Measurements from ENCODE around the gene MYO6.

The MYO6 gene

GRCh38 chr6:75830959-75831885, 82.2 kb downstream of the MYO6 start:
- DNase-seq = no peak

- no peak for DNase-seq
These were observed 85.4 kb downstream of the MYO6 start for GRCh38 chr6:75834447-75834846.

GRCh38 chr6:75842191-75842590, 93.2 kb downstream of the MYO6 start:
- no peak for DNase-seq

- DNase-seq = no peak
These were observed 93.7 kb downstream of the MYO6 start for GRCh38 chr6:75842732-75843131.

GRCh38 chr6:75843396-75843795, 94.4 kb downstream of the MYO6 start:
- no peak for DNase-seq

GRCh38 chr6:75848274-75848673, 99.2 kb downstream of the MYO6 start:
- DNase-seq = no peak

GRCh38 chr6:75849329-75850025, 100.4 kb downstream of the MYO6 start:
- DNase-seq = no peak

GRCh38 chr6:75850026-75850833, 101.2 kb downstream of the MYO6 start:
- no peak for DNase-seq

GRCh38 chr6:75852721-75853120, 103.7 kb downstream of the MYO6 start:
- DNase-seq = no peak

- DNase-seq = no peak
These were observed 104.8 kb downstream of the MYO6 start for GRCh38 chr6:75853806-75854205.

- no peak for DNase-seq
These were observed 106.0 kb downstream of the MYO6 start for GRCh38 chr6:75855052-75855451.

- DNase-seq = no peak
These were observed 107.9 kb downstream of the MYO6 start for GRCh38 chr6:75856902-75857301.

GRCh38 chr6:75863001-75863400, 114.0 kb downstream of the MYO6 start:
- DNase-seq = no peak

GRCh38 chr6:75863784-75864183, 114.7 kb downstream of the MYO6 start:
- DNase-seq = no peak

GRCh38 chr6:75864446-75864845, 115.4 kb downstream of the MYO6 start:
- no peak for DNase-seq

GRCh38 chr6:75870389-75870788, 121.3 kb downstream of the MYO6 start:
- DNase-seq = no peak

GRCh38 chr6:75874224-75874623, 125.2 kb downstream of the MYO6 start:
- no peak for DNase-seq

- no peak for DNase-seq
These were observed 127.1 kb downstream of the MYO6 start for GRCh38 chr6:75876152-75876551.

- DNase-seq = no peak
These were observed 131.3 kb downstream of the MYO6 start for GRCh38 chr6:75880305-75880704.

GRCh38 chr6:75882734-75883133, 133.7 kb downstream of the MYO6 start:
- DNase-seq = no peak

GRCh38 chr6:75884822-75885221, 135.8 kb downstream of the MYO6 start:
- DNase-seq = no peak

- no peak for DNase-seq
These were observed 143.3 kb downstream of the MYO6 start for GRCh38 chr6:75892384-75892783.

- no peak for DNase-seq
These were observed 144.2 kb downstream of the MYO6 start for GRCh38 chr6:75893058-75893775.
